Astrocyte (in vitro differentiated cells and primary cell): Measurements from ENCODE around the gene TBC1D24. TPM values are rescaled to one million over a fixed set of nuclear protein-coding genes. Genes with fewer than 3 reads are reported as not detected.

Experiments
- DNase-seq: peaks from one replicate; pipeline ENCODE4 v3.0.0-alpha.2; 2010; ENCODE audit warnings: low read depth
- FAIRE-seq: peaks from 2 replicates; lab custom pipeline; 2011; peaks lifted over from hg19 to GRCh38; lab: Jason Lieb, UNC
- H2AFZ ChIP-seq: 2 replicates; pipeline ENCODE4 v1.6.0; 2012; ENCODE audit warnings: low read depth, low read length, inconsistent platforms
- H3K27ac ChIP-seq: 2 replicates; pipeline ENCODE4 v1.5.1; 2011; ENCODE audit warnings: low read depth, low read length, inconsistent platforms
- H3K27me3 ChIP-seq: 2 replicates; pipeline ENCODE4 v1.6.0; 2011; ENCODE audit warnings: low read length, inconsistent platforms; ENCODE audit not compliant: insufficient read depth
- H3K36me3 ChIP-seq: 2 replicates; pipeline ENCODE4 v1.5.1; 2011; ENCODE audit warnings: low read length, inconsistent platforms; ENCODE audit not compliant: insufficient read depth
- H3K4me1 ChIP-seq: 2 replicates; pipeline ENCODE4 v1.5.1; 2011; ENCODE audit warnings: low read length, inconsistent platforms; ENCODE audit not compliant: insufficient read depth
- H3K4me2 ChIP-seq: 2 replicates; pipeline ENCODE4 v1.6.0; 2012; ENCODE audit warnings: low read length, inconsistent platforms
- H3K4me3 ChIP-seq: 2 replicates; pipeline ENCODE4 v1.5.1; 2011; ENCODE audit warnings: low read depth, mild to moderate bottlenecking, low read length, inconsistent platforms; ENCODE audit not compliant: insufficient read depth
- H3K79me2 ChIP-seq: 2 replicates; pipeline ENCODE4 v1.6.0; 2012; ENCODE audit warnings: mild to moderate bottlenecking, low read length, inconsistent platforms; ENCODE audit not compliant: insufficient read depth
- H3K9ac ChIP-seq: 2 replicates; pipeline ENCODE4 v1.6.0; 2012; ENCODE audit warnings: mild to moderate bottlenecking, low read length, inconsistent platforms
- H3K9me3 ChIP-seq: 2 replicates; pipeline ENCODE4 v1.5.1; 2012; ENCODE audit warnings: low read depth, mild to moderate bottlenecking, low read length, inconsistent platforms; ENCODE audit not compliant: insufficient read depth
- H4K20me1 ChIP-seq: 2 replicates; pipeline ENCODE4 v1.6.0; 2012; ENCODE audit warnings: low read length, inconsistent platforms; ENCODE audit not compliant: insufficient read depth
- H3K27ac Mint-ChIP-seq: one replicate; pipeline ENCODE4 v1.8.0; 2021; ENCODE audit warnings: mild to moderate bottlenecking, mixed read lengths; ENCODE audit not compliant: unreplicated experiment
- H3K27me3 Mint-ChIP-seq: one replicate; pipeline ENCODE4 v1.8.0; 2021; ENCODE audit warnings: low read depth, mixed read lengths; ENCODE audit not compliant: unreplicated experiment
- H3K36me3 Mint-ChIP-seq: one replicate; pipeline ENCODE4 v1.8.0; 2021; ENCODE audit warnings: low read depth, mixed read lengths; ENCODE audit not compliant: unreplicated experiment
- H3K4me1 Mint-ChIP-seq: one replicate; pipeline ENCODE4 v1.8.0; 2021; ENCODE audit warnings: low read depth, mixed read lengths; ENCODE audit not compliant: unreplicated experiment
- H3K4me3 Mint-ChIP-seq: one replicate; pipeline ENCODE4 v1.8.0; 2021; ENCODE audit warnings: mild to moderate bottlenecking, moderate library complexity, mixed read lengths; ENCODE audit not compliant: unreplicated experiment
- H3K9me3 Mint-ChIP-seq: one replicate; pipeline ENCODE4 v1.8.0; 2021; ENCODE audit warnings: mild to moderate bottlenecking, mixed read lengths; ENCODE audit not compliant: unreplicated experiment
- EZH2 ChIP-seq: IDR thresholded peaks from 2 replicates; pipeline ENCODE4 v1.6.1; 2012; ENCODE audit warnings: mild to moderate bottlenecking, low read length, inconsistent platforms; ENCODE audit not compliant: insufficient read depth
- total RNA-seq: library from RNA; stranded (reverse); gene quantifications from 2 replicates; pipeline ENCODE4 v1.2.1, GENCODE V29; 2021
- TF ChIP-seq, protein P1 (sequence below): IDR thresholded peaks from 2 replicates; pipeline ENCODE4 v1.5.1; 2011; ENCODE audit warnings: low read depth, mild to moderate bottlenecking, inconsistent platforms, low read length, moderate library complexity; ENCODE audit not compliant: insufficient read depth

The TBC1D24 gene
- total RNA-seq, 1 donor from 2014 or later: 13.4 TPM

DNA sequence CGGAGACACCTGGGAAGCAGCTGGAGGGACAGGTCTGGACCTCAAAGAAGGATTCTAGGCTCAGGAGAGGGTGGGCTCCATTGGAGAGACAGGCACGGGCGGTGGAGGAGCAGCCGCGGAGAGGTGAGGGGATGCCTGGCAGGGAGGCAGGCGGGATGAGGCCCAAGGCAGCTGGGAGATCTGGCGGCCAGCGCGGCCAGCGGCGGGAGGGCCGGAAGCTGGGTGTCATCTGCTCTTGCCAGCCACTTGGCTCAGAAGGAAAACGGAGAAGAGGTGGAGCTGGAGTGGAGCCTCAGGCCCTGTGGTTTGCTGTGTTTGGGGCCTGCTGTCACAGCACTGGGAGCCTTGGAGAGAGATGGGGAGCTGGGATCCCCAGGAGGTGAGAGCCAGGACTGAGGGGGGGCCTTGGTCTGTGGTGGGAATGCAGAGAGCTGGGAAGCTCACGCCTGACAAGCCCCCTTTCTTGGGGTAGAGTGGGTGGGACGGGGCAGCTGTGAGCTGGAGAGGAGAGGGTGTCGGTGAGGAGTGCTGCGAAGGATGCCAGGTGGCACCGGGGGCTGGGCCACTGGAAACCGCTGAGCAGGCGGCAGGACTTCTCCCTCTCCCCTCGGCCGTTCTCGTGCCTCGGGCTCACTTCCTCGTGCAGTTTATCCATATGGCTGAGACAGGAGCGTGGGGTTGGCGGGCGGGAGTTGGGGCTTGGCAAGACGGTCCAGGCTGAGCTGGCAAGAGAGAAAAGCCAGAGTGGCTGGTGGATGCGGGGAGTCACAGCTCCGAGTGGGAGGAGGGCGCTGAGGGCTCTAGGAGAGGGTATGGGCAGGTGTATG is 8.0 kb downstream of the TBC1D24 start:
- no peak overlapping the region for H3K4me3 Mint-ChIP-seq
- H3K9ac ChIP-seq: no peak overlapping the region

DNA sequence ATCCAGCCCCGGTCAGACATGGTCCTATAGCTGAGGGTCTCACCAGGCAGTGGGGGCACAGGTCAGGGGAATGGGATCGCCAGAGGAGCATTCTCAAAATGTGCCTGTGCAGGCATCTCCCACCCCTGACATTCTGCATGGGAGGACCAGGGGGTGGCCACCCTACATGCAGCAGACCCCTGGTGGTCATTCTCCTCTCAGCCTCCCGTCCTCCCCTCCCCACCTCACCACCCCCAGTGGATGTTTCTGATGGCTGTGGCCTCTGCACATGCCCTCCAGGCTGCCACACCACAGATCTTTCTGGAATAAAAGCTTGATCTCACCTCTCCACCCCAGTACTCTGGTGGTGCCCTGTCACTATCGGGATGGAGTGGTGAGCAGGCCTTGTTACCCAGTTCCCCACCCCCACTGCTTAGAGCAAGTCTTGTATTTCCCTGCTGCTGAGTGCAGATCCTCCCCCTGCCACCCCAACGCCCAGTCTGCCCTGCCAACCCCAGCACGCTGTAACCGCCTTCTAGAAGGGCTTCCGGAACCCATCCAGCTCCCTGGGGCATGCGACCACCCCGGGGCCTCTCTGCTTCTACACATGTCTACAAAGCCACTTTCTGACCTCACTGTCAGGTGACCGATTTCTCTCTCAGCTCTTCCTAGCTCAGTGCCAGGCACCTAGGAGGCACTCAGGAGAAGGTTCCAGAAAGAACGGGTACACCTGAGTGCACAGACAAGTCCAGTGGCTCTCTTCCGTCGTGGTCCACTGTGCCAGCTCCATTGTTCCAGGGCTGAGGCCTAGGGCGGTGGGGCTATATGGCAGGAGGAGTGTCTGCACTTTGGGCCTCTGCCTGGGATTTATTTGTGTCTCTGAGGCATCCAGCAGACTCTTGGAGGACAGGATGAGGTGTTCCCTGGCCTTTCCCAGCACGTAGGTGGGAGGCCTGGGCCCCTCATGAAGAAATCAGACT is 9.3 kb downstream of the TBC1D24 start:
- no peak overlapping the region for H3K27ac ChIP-seq
- Mint-ChIP-seq H3K27ac (no peak overlapping the region), H3K27me3 (peaks cover 15% of the 10 kb centered on the region), H3K4me3 (peak overlapping the region; percentile 22), H3K9me3 (no peaks in the 10 kb centered on the region), H3K4me1 (peaks cover 5% of the 10 kb centered on the region), H3K36me3 (peaks cover 19% of the 10 kb centered on the region)
- no peaks in the 10 kb centered on the region for H3K36me3 ChIP-seq
- no peak overlapping the region for H3K9ac ChIP-seq
- peaks cover 12% of the 10 kb centered on the region for H3K4me1 ChIP-seq
- H3K4me2 ChIP-seq: no peak overlapping the region
- H4K20me1 ChIP-seq: peaks cover 76% of the 10 kb centered on the region
- DNase-seq: no peak
- H3K4me3 ChIP-seq: no peak overlapping the region
- peaks cover 6% of the 10 kb centered on the region for H3K79me2 ChIP-seq
- no peak overlapping the region for H2AFZ ChIP-seq
- TF ChIP-seq, protein P1, sequence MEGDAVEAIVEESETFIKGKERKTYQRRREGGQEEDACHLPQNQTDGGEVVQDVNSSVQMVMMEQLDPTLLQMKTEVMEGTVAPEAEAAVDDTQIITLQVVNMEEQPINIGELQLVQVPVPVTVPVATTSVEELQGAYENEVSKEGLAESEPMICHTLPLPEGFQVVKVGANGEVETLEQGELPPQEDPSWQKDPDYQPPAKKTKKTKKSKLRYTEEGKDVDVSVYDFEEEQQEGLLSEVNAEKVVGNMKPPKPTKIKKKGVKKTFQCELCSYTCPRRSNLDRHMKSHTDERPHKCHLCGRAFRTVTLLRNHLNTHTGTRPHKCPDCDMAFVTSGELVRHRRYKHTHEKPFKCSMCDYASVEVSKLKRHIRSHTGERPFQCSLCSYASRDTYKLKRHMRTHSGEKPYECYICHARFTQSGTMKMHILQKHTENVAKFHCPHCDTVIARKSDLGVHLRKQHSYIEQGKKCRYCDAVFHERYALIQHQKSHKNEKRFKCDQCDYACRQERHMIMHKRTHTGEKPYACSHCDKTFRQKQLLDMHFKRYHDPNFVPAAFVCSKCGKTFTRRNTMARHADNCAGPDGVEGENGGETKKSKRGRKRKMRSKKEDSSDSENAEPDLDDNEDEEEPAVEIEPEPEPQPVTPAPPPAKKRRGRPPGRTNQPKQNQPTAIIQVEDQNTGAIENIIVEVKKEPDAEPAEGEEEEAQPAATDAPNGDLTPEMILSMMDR: no peak
- TF ChIP-seq EZH2: no peak
- no peak for FAIRE-seq
- no peaks in the 10 kb centered on the region for H3K9me3 ChIP-seq
- no peaks in the 10 kb centered on the region for H3K27me3 ChIP-seq

More for the DNA sequence above, 8.0 kb downstream of the TBC1D24 start:
- Histone ChIP-seq H3K4me3 (no peak overlapping the region), H3K9me3 (no peaks in the 10 kb centered on the region), H3K79me2 (peaks cover 14% of the 10 kb centered on the region), H4K20me1 (peaks cover 86% of the 10 kb centered on the region), H3K4me1 (peaks cover 12% of the 10 kb centered on the region), H2AFZ (no peak overlapping the region), H3K27ac (no peak overlapping the region), H3K4me2 (no peak overlapping the region), H3K36me3 (no peaks in the 10 kb centered on the region), H3K27me3 (no peaks in the 10 kb centered on the region)
- FAIRE-seq (no peak), DNase-seq (peak; percentile 37)
- peaks cover 18% of the 10 kb centered on the region for H3K27me3 Mint-ChIP-seq
- H3K9me3 Mint-ChIP-seq: no peaks in the 10 kb centered on the region
- peak overlapping the region; percentile 24 for H3K27ac Mint-ChIP-seq
- peaks cover 21% of the 10 kb centered on the region for H3K36me3 Mint-ChIP-seq
- peaks cover 5% of the 10 kb centered on the region for H3K4me1 Mint-ChIP-seq
- TF ChIP-seq, protein P1: no peak
- no peak for TF ChIP-seq EZH2
